ENCODE results near the gene SDHB.

DNA sequence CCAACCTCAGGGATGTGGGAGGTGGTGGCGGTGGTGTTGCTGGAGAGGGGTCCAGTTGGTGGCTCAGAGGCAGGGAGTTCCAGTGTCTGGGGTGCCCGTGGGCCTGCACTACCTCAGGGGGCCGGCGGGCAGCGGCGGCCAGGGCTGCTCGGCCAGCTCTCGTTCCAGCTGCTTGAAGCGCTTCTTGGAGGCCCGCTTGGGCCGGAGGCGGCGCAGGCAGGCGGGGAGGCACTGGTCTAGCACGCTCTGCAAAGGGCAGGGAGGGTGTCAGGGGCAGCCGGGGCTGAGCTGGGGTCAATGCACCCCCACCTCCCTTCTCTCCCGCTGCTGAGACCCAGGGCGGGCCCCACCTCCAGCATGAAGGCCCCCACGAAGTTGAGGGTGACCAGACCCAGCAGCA is 67.7 kb downstream of the SDHB start:
- TF ChIP-seq CTCF (IDR thresholded peaks at IDR 0.05) = no peak
- TF ChIP-seq POLR2A (IDR thresholded peaks at IDR 0.05) = no peak

Data from ovary (tissue), 3 donors.